ENCODE results near the gene SIX5.

SIX5 gene

DNA sequence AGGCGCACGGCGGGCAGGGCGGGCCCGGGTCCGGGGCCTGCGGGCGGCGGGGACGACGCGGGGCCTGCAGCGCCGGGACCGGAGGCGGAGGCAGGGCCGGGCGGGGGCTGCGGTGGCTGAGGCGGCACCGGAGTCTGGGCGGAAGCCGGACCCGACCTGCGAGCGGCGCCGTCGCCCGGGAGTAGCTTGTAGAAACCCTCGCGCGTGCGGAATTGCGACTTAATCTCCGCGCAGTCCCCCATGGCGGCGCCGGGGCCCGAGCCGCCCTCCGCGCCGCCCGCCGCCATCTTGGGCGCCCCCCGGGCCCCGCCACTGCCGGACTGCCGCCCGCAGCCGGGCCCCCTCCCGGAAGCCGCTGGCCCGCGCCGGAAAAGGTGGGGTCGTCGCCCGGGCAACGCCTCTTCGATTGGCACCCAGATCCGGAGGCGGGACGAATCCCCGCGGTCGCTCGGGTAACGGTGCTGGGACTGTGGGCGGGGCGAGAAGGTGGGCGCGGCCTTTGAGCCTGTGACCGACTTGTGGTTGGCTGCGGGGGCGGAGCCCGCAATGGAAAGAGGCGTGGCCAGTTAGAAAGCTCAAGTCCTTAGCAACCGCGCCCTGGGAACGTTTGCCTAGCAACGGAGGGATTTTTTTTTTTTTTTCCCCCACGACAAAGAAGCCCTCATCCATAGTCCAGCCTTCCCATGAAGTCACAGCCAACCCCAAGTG lies 23.6 kb upstream of the SIX5 start, which contains the start of gene DMWD:
TSS of gene DMWD (minus strand) at position 376 of the 708 bp plus-strand sequence. CDS start at position 287, 89 bp downstream.
- peak; percentile 99 for DNase-seq (ENCODE audit: low read depth in 2 of 2)

- DNase-seq (ENCODE audit: low read depth in 2 of 2): no peak
Measured at GRCh38 chr19:45791744-45792469, 22.9 kb upstream of the SIX5 start.

DNA sequence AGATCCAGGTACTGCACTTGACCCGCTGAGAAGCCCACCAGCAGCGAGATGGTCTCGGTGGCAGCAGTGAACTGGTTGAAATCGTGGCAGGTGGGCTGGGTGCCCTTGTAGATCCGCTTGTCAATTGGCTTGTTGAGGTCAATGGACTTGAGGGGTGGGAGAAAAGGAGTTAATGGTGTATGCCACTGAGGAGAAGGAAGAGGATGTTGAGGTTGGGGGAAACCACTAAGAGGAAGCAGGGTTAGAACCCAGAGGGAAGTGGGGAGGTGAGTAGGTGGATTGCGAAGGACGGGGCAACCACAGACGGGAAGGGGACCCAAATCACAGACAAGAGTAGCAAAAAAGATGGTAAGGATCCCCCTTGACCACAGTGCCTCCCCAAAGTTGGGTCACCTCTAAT lies 21.9 kb upstream of the SIX5 start:
- no peak for DNase-seq (ENCODE audit: low read depth in 2 of 2)

DNA sequence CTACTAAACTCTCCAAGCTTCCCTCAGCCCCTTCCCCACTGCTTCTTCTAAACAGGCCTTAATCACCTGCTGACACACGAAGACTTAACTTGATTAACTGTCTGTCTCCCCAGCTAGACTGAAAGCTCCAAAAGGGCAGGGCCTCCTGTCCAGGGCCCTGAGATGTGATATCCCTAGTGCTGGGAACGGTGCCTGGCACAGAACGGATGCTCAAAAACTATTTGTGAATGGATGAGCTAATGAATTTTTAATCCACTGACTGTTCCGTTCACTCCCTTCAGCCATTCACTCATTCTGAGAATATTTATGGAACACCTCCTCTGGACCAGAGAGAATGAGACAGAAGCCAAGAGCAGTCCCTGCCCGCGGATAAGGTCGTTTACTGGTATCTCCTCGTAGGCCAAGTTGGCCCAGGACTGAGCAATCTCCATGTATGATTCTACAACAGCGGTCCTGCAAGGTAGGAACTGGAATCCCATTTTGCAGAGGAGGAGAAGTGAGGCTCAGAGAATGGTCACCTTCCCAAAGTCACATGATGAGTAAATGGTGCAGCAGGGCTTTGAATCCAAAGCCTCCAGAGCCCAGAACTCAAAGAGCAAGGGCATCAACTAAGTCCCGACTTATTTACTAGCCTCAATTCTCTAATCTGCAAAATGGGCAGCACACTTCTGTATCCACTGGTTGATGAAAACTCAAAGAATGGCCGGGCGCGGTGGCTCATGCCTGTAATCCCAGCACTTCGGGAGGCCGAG lies 20.2 kb upstream of the SIX5 start:
- DNase-seq (ENCODE audit: low read depth in 2 of 2): no peak

GRCh38 chr19:45786533-45786894 lies 17.5 kb upstream of the SIX5 start:
- DNase-seq (ENCODE audit: low read depth in 2 of 2): no peak

DNA sequence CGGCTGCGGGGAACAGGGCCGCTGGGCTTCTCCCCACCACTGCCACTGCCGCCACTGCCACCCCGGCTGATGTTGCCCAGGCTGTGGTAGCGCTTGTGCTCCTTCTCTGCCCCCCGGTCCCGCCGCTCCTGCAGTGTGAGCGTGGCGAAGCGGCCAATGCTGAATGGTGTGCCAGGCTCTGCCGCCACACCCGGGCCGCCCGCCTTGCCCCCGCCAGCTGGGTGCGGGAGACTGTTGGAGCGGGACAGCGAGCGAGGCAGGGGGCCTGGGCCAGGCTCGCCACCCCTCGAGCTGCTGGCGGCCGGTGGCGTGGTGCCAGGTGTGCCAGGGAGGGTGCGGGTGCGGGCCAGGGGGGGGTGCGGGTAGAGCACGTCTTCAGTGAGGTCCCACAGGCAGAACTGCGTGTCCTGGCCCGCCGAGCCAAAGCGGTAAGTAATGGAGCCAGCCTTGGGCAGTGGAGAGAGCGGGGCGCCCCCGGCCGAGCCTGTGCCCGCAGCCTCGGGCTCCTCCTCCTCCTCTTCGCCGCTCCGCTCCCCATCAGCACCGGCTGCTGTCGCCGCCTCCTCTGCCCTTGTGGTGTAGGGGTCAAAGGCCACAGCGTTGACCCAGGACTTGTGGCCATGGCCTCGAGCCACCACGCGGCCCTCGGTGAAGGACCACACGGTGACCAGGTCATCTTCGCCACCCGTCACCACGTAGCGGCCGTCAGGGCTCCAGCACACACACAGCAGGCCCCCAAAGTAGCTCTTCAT lies 16.9 kb upstream of the SIX5 start:
- DNase-seq (ENCODE audit: low read depth in 2 of 2): no peak

DNA sequence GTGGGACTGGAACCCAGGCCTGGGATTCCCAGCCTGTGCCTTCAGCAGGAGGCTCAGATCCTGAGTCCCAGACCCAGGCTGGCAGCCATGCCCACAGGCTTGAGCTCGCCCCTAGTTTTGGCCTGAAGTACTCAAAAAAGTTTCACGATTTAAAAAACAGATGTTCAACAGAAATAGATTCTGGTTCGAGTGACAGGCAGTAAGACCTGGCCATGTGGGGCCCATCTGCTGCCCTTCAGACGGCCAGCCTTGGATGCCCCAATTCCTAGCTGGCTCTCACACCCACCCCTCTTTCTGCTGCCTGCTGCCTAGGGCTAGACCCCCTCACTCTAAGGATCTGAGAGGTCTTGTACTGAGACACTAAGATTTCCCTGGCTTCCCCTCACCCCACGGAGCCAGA lies 16.0 kb upstream of the SIX5 start:
- DNase-seq (ENCODE audit: low read depth in 2 of 2): no peak

DNA sequence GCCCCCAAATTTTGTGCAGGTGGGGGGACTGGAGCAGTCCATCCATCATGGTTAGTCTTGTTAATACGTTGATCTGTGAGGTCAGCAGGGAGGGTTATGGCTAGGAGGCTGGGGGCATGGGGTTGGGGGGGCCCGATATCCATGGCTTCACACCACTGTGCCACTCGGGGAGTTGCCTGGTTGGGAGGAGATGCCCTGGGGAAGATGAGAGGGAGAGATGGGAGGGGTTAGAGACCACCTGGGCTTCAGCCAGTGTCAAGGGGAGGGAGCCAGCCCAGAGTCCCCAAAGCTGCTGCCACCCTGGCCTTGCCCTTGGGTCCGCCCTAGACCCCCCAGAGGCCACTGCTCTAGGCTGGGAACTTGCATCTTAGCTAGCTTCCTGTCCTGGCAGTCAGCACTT lies 15.0 kb upstream of the SIX5 start:
- DNase-seq (ENCODE audit: low read depth in 2 of 2): no peak

- DNase-seq (ENCODE audit: low read depth in 2 of 2): no peak
Measured at GRCh38 chr19:45782820-45783785, 14.1 kb upstream of the SIX5 start.

GRCh38 chr19:45782162-45782691 lies 13.2 kb upstream of the SIX5 start, which contains the start of gene DMPK:
DMPK (minus strand) TSS chr19:45782490; CDS start chr19:45782352, 138 bp downstream.
- DNase-seq (ENCODE audit: low read depth in 2 of 2): no peak

DNA sequence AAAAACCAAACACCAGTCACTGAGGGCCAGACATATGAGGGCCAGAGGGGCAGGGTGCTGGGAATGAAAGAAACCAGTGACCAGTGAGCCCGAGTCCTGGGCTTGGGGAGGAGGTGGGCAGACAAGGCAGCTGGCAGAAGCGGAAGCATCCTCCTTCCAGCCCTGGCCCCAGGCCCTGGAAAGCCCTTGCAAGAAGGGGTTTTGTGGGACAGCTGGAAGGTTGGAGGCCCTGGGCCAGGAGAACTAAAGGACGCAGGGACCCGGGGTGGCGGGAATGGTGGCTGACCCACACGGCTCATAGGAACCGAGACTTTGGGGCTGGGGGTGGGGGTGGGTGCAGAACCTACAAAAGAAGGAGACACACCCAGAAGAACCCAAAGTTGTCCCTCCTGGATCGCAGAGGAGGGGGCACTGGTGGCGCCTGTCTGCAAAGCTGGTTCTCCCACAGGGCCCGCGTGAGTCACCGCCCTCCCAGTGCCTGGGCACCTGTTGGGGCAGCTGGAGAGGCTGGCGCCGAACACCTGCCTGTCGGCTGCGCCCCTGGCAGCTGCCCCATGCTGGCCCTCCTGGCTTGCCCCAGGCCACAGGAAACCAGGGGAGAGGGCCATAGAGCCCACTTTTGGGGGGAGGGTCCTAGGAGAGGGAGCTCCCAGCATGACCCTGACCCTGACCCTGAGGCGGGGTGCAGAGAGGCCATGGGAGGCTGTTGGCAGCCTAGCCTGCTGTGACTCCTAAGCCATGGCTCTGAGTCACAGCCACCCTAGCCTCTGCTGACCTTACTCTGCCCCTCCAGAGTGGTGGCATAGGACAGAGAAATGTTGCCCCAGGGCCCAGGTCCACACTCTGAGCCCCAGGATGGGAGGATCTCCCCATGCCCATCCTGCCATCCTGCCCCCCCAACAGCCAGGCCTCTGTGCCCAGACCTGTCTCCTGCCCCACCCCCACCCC lies 12.4 kb upstream of the SIX5 start:
- DNase-seq (ENCODE audit: low read depth in 2 of 2): no peak

- DNase-seq (ENCODE audit: low read depth in 2 of 2): no peak
Measured at GRCh38 chr19:45780448-45781213, 11.6 kb upstream of the SIX5 start.

- no peak for DNase-seq (ENCODE audit: low read depth in 2 of 2)
Measured at GRCh38 chr19:45780146-45780447, 11.0 kb upstream of the SIX5 start.

- DNase-seq (ENCODE audit: low read depth in 2 of 2): peak; percentile 49 to 63
Measured at GRCh38 chr19:45779231-45780145, 10.4 kb upstream of the SIX5 start.

DNA sequence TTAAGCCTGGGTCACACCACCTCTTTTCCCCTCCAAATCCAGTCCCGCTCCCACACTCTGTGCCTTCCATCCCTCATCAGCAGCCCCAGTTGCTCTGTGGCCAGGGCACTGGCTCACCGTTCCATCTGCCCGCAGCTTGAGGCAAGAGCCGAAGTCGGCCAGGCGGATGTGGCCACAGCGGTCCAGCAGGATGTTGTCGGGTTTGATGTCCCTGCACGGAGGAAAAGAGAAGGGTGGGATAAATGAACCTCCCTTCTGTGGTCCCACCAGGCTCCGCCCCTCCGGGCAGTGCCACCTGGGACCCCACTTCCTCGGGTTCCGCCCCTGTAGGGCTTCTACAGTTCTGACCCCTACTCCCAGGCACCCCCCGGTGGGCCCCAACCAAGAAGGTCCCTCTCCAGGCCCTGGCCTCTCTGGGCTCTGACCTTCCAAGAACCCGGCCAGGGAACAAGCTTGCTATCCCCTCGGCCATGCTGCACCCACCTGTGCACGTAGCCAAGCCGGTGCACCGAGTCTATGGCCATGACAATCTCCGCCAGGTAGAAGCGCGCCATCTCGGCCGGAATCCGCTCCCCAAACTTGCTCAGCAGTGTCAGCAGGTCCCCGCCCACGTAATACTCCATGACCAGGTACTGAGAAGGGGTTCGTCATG lies 9.1 kb upstream of the SIX5 start:
- no peak for DNase-seq (ENCODE audit: low read depth in 2 of 2)

GRCh38 chr19:45777395-45777961 lies 8.4 kb upstream of the SIX5 start:
- no peak for DNase-seq (ENCODE audit: low read depth in 2 of 2)

- DNase-seq (ENCODE audit: low read depth in 2 of 2): no peak
Measured at GRCh38 chr19:45774765-45775164, 5.7 kb upstream of the SIX5 start.

All from stimulated activated CD8-positive, alpha-beta memory T cell treated with anti-CD3 and anti-CD28 coated beads, Interleukin-15, amount 100 ng/mL, for 4 hours (primary cell).